Measurements from ENCODE around the gene PNKP.
A peak's percentile ranks its signal among the peaks of the same experiment; 100 is the strongest.

GRCh38 chr19:49860336-49861102, 6.9 kb downstream of the PNKP start:
- TF ChIP-seq, protein P1, sequence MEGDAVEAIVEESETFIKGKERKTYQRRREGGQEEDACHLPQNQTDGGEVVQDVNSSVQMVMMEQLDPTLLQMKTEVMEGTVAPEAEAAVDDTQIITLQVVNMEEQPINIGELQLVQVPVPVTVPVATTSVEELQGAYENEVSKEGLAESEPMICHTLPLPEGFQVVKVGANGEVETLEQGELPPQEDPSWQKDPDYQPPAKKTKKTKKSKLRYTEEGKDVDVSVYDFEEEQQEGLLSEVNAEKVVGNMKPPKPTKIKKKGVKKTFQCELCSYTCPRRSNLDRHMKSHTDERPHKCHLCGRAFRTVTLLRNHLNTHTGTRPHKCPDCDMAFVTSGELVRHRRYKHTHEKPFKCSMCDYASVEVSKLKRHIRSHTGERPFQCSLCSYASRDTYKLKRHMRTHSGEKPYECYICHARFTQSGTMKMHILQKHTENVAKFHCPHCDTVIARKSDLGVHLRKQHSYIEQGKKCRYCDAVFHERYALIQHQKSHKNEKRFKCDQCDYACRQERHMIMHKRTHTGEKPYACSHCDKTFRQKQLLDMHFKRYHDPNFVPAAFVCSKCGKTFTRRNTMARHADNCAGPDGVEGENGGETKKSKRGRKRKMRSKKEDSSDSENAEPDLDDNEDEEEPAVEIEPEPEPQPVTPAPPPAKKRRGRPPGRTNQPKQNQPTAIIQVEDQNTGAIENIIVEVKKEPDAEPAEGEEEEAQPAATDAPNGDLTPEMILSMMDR (IDR thresholded peaks at IDR 0.05 in 8 of 11, conservative IDR thresholded peaks at IDR 0.05 in 3 of 11), result no peak
- peak in 2 of 3 donors; percentile 4 to 47 for TF ChIP-seq POLR2AphosphoS5 (IDR thresholded peaks at IDR 0.05)
- TF ChIP-seq POLR2A (IDR thresholded peaks at IDR 0.05), result no peak
